T-helper 2 cell treated with Interferon-gamma antibody and Interleukin-4, amounts not matched to agents 100 ng/mL and 5 ng/mL, for 36 hours (primary cell): ENCODE results near the gene UBALD1. TPM values are rescaled to one million over a fixed set of nuclear protein-coding genes. Genes with fewer than 3 reads are reported as not detected.

ENCODE experiments used
- intact Hi-C: fragments of 100-400 bp; cut with micrococcal nuclease; formaldehyde crosslinking; loops from one replicate; pipeline ENCODE4 v1.15.1; 2023
- total RNA-seq: library from RNA; stranded (reverse); gene quantifications from 2 replicates; pipeline ENCODE4 v1.2.3, GENCODE V29; 2022

Gene UBALD1
- 19.6 and 22.1 TPM in 2 replicates for total RNA-seq

- intact Hi-C loops: loop anchor here (2.0 to 10.0 kb wide), 5 partner anchors 110 to 340 kb away; partner anchors contain the start of genes DNAJA3, TFAP4 and ZNF500
Measured at GRCh38 chr16:4614571-4615383, at the start of gene UBALD1. Gene UBALD1, minus strand, starts transcription at chr16:4614888. Its CDS starts 91 bp downstream, at chr16:4614797.

GRCh38 chr16:4663777-4664465, 49.2 kb upstream of the UBALD1 start:
- intact Hi-C loops: no loop called here

- intact Hi-C loops: no loop called here
Measured at GRCh38 chr16:4663465-4663776, 48.7 kb upstream of the UBALD1 start.

GRCh38 chr16:4661661-4662060, 47.0 kb upstream of the UBALD1 start:
- intact Hi-C loops: no loop called here

- intact Hi-C loops: no loop called here
Measured at GRCh38 chr16:4660454-4661007, 45.8 kb upstream of the UBALD1 start.

- intact Hi-C loops: no loop called here
Measured at GRCh38 chr16:4659363-4660353, 45.0 kb upstream of the UBALD1 start.

- intact Hi-C loops: no loop called here
Measured at GRCh38 chr16:4656695-4657686, 42.3 kb upstream of the UBALD1 start.

GRCh38 chr16:4656221-4656620, 41.5 kb upstream of the UBALD1 start:
- intact Hi-C loops: no loop called here

- intact Hi-C loops: no loop called here
Measured at GRCh38 chr16:4655801-4656200, 41.1 kb upstream of the UBALD1 start.

- intact Hi-C loops: no loop called here
Measured at GRCh38 chr16:4654964-4655590, 40.4 kb upstream of the UBALD1 start.

- intact Hi-C loops: no loop called here
Measured at GRCh38 chr16:4654011-4654963, 39.6 kb upstream of the UBALD1 start.

GRCh38 chr16:4652561-4652960, 37.9 kb upstream of the UBALD1 start:
- intact Hi-C loops: no loop called here

- intact Hi-C loops: no loop called here
Measured at GRCh38 chr16:4651827-4652226, 37.1 kb upstream of the UBALD1 start.

GRCh38 chr16:4650443-4651074, 35.9 kb upstream of the UBALD1 start:
- intact Hi-C loops: loop anchor here (1.0 kb wide), 1 partner anchor 26 kb away; no protein-coding TSS in a partner anchor

- intact Hi-C loops: loop anchor here (1.0 kb wide), 1 partner anchor 26 kb away; no protein-coding TSS in a partner anchor
Measured at GRCh38 chr16:4649744-4650442, 35.2 kb upstream of the UBALD1 start.

GRCh38 chr16:4648917-4649316, 34.2 kb upstream of the UBALD1 start:
- intact Hi-C loops: no loop called here

- intact Hi-C loops: no loop called here
Measured at GRCh38 chr16:4647644-4647980, 32.9 kb upstream of the UBALD1 start.
